Measurements from ENCODE around the gene SATB2.

DNA sequence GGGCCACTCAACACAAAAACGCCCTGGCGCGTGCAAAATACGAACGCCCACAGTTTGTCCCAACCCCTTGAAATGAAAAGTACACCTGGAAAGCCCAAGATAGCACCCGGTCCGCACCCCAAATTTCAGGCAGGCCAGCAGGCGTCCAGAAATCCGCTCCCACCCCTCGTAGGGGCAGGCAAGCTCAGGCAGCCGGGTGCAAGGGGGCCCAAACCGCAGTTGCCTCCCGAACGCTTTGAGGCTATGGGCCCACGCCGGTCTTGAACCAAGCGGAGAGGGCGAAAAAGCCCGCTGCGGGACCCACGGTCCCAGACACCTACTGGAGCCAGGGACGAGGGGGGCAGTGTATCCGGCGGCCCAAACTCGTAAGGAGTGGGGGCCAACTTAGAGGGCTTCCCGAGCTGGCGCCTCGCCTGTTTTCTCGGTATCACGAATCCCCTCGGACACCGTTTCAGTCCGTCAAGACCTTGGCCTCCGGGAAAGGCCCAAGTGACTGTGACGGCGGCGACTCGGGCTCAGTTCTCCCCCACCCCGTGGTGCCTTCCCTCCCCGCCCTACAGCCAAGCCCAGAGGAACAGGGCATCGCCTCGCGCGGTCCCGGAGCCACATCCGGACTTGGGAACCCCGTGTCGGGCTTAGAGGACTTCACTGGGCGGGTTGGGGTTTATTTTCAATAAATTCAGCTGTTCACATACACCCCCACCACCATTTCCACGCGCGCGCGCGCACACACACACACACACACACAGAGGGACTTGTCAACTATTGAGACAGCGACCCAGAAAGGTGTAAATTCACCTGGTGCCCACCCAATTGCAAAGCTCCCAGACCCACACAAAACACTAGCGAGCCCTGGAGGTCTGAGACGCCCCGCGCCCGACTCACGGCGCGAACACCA, 6.2 kb upstream of the SATB2 start:
- TF ChIP-seq GATA2 (IDR thresholded peaks at IDR 0.05; ENCODE audit: low read depth, low read length) (no peak), GATA3 (IDR thresholded peaks at IDR 0.05; ENCODE audit: low read depth, low read length) (no peak)

Data from SH-SY5Y (cell line).